Neuronal stem cell (in vitro differentiated cells): ENCODE results near the gene DNAH1.

Experiments
- DNase-seq: peaks from one replicate; pipeline ENCODE4 v3.0.0-alpha.2; 2013; ENCODE audit warnings: low spot score
- H2AFZ ChIP-seq: one replicate; pipeline ENCODE4 v1.6.1; 2013; ENCODE audit warnings: mild to moderate bottlenecking, low read length, inconsistent platforms
- H2AK5ac ChIP-seq: 2 replicates; pipeline ENCODE4 v1.6.1; 2013; ENCODE audit warnings: low read depth, mild to moderate bottlenecking, inconsistent platforms, low read length, moderate library complexity, mixed read lengths
- H2BK120ac ChIP-seq: 2 replicates; pipeline ENCODE4 v1.6.1; 2013; ENCODE audit warnings: low read depth, mild to moderate bottlenecking, inconsistent platforms, low read length, moderate library complexity, mixed read lengths
- H2BK12ac ChIP-seq: one replicate; pipeline ENCODE4 v1.6.1; 2013; ENCODE audit warnings: low read length, inconsistent platforms
- H2BK15ac ChIP-seq: 2 replicates; pipeline ENCODE4 v1.6.1; 2013; ENCODE audit warnings: mild to moderate bottlenecking, low read length, inconsistent platforms, mixed read lengths
- H2BK5ac ChIP-seq: one replicate; pipeline ENCODE4 v1.6.1; 2013; ENCODE audit warnings: inconsistent platforms, mild to moderate bottlenecking, low read length, moderate library complexity
- H3K14ac ChIP-seq: one replicate; pipeline ENCODE4 v1.6.1; 2013; ENCODE audit warnings: low read length, inconsistent platforms
- H3K18ac ChIP-seq: 2 replicates; pipeline ENCODE4 v1.6.1; 2013; ENCODE audit warnings: low read length, inconsistent platforms
- H3K23ac ChIP-seq: 2 replicates; pipeline ENCODE4 v1.6.1; 2013; ENCODE audit warnings: low read depth, mild to moderate bottlenecking, mixed read lengths, low read length, inconsistent platforms; ENCODE audit not compliant: poor library complexity
- H3K27ac ChIP-seq: replicated peaks from 3 replicates; pipeline ENCODE4 v1.5.1; 2013; ENCODE audit warnings: low read length, inconsistent platforms
- H3K27me3 ChIP-seq, 3 experiments: 2 replicates each; pipeline ENCODE4 v1.6.1; 2013; ENCODE audit warnings: low read length in 3 of 3, mild to moderate bottlenecking in 2 of 3, inconsistent platforms in 1 of 3, low read depth in 1 of 3, mixed read lengths in 1 of 3, moderate library complexity in 1 of 3; ENCODE audit not compliant: control insufficient read depth in 3 of 3, insufficient read depth in 3 of 3
- H3K36me3 ChIP-seq, 2 donors: replicated peaks in 1 of 2; 2 replicates each; pipeline ENCODE4 v1.6.1; 2013; ENCODE audit warnings: low read length in 2 of 2; ENCODE audit not compliant: control insufficient read depth in 2 of 2, insufficient read depth in 2 of 2
- H3K4ac ChIP-seq: 2 replicates; pipeline ENCODE4 v1.6.1; 2013; ENCODE audit warnings: inconsistent platforms, mild to moderate bottlenecking, low read length, moderate library complexity
- H3K4me1 ChIP-seq, 2 donors: 1 replicate in 1 of 2; 2 replicates in 1 of 2; pipeline ENCODE4 v1.6.1; 2013; ENCODE audit warnings: low read length in 2 of 2, low read depth in 1 of 2; ENCODE audit not compliant: control insufficient read depth in 2 of 2, insufficient read depth in 1 of 2
- H3K4me2 ChIP-seq: one replicate; pipeline ENCODE4 v1.6.1; 2013; ENCODE audit warnings: mild to moderate bottlenecking, low read length, inconsistent platforms; ENCODE audit not compliant: insufficient read depth, poor library complexity, severe bottlenecking
- H3K4me3 ChIP-seq, 2 donors: 2 replicates each; pipeline ENCODE4 v1.5.1; 2013; ENCODE audit warnings: low read length in 2 of 2, mild to moderate bottlenecking in 2 of 2, inconsistent platforms in 1 of 2, moderate library complexity in 1 of 2
- H3K79me1 ChIP-seq: one replicate; pipeline ENCODE4 v1.6.1; 2013; ENCODE audit warnings: low read depth, mild to moderate bottlenecking, inconsistent platforms, low read length, moderate library complexity
- H3K9ac ChIP-seq: one replicate; pipeline ENCODE4 v1.6.1; 2013; ENCODE audit warnings: mild to moderate bottlenecking, low read depth, low read length, inconsistent platforms; ENCODE audit not compliant: poor library complexity
- H3K9me3 ChIP-seq, 2 donors: replicated peaks in 1 of 2; 2 replicates each; pipeline versions ENCODE3 to v1.6.1; 2013; ENCODE audit warnings: low read length in 2 of 2, mild to moderate bottlenecking in 2 of 2, inconsistent platforms in 1 of 2, low read depth in 1 of 2, mixed read lengths in 1 of 2, moderate library complexity in 1 of 2; ENCODE audit not compliant: control insufficient read depth in 2 of 2, insufficient read depth in 1 of 2
- H4K8ac ChIP-seq: one replicate; pipeline ENCODE4 v1.6.1; 2013; ENCODE audit warnings: low read depth, mild to moderate bottlenecking, inconsistent platforms, low read length, moderate library complexity
- H4K91ac ChIP-seq: one replicate; pipeline ENCODE4 v1.6.1; 2013; ENCODE audit warnings: low read length, low read depth, mild to moderate bottlenecking, inconsistent platforms; ENCODE audit not compliant: poor library complexity
- WGBS, 2 donors: extraction: QIAGEN DNeasy Blood & Tissue Kit; methylation state at CpG; one replicate each; pipeline ENCODE4 v1.1.7; 2013; ENCODE audit warnings: missing lambda C conversion rate in 2 of 2, mixed read lengths in 1 of 2; ENCODE audit not compliant: insufficient read length in 2 of 2, insufficient replicate concordance in 1 of 2; ENCODE audit errors: extremely low coverage in 2 of 2; 5-methylcytosine and 5-hydroxymethylcytosine counted together

DNAH1 gene

DNA sequence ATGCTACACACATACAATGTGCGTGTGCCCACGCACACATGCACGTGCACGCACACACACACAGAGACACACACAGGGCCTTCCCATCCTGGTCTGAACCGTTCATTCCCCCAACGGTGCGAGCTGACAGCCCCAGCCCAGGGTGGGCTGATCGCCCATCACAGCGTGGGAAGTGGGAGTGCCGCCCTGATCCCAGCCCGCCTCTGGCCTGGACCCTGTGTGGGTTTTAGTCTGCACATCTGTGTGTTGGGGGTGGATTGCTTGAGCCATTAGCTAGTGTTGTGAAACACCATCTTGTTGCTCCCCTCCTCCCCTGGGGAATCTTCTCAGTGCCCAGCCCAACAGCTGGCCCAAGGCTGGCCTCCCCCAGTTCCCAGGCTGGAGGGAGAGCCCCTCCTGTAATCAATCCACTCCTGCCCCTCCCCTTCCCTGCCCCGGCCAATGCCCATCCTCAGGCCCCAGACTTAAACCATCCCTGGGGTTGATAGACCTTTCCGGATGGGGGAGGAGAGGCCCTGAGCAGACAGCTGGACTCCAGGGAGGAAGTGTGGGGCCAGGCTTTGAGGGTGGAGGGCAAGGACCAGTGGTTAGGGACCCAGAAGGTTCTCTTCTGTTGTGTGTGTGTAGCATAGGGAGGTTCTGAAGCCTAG is 120.5 kb downstream of the DNAH1 start:
- Histone ChIP-seq H2BK15ac (no peak overlapping the region), H3K14ac (no peak overlapping the region), H3K18ac (peak overlapping the region; percentile 14), H4K91ac (no peak overlapping the region), H3K27me3 (peaks cover 0 to 21% (median 0%) of the 10 kb centered on the region in 3 experiments), H3K23ac (no peak overlapping the region), H3K27ac (no peak overlapping the region), H2AK5ac (no peak overlapping the region), H3K36me3 (no peaks in the 10 kb centered on the region), H3K4me1 (peaks cover 14 to 17% of the 10 kb centered on the region in 2 donors), H2BK5ac (peak overlapping the region; percentile 6), H3K79me1 (no peaks in the 10 kb centered on the region), H2BK12ac (no peak overlapping the region), H3K4me2 (no peak overlapping the region), H2BK120ac (no peak overlapping the region), H3K4me3 (no peak overlapping the region), H3K9ac (no peak overlapping the region), H2AFZ (peak overlapping the region; percentile 17), H4K8ac (no peak overlapping the region), H3K9me3 (no peaks in the 10 kb centered on the region), H3K4ac (no peak overlapping the region)
- no CpG with 5 or more reads among the region's 13 CpGs for WGBS, 2 donors
- no peak for DNase-seq

DNA sequence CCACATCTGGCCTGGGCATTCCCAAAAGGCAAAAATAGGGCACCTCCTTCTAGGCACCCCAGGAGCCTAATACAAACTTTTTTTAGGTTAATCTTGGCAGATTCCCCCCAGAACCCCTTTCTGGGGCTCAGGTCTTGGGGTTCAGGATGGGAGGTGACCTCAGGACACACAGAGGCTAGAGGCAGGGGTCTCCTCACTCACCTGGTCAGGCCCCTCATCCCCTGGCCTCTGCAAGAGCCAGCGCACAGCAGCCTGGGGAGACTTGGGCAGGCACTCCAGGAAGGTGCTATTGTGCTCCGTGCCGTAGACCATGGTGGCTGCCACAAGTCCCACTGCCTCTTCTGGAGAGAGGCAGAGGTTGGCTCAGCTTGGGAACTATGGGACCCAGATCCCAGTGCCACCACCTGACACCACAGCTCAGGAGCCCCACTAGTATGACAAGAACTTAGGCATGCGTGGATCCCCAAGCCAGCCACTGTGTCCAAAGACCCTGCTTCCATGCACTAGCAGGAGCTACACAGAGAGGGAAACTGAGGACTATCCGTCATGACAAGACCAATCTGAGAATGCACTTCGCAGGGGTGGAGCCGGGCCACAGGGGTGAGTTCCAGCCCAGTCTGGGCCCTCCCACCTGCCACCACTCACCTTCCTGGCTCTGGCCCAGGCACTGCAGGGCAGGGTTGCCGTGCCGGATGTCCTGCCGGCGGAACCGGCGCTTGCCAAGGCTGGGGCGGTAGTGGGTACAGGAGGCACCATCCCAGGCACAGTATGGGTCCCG is 121.4 kb downstream of the DNAH1 start:
- Histone ChIP-seq H3K27ac (no peak overlapping the region), H3K4me3 (no peak overlapping the region), H4K91ac (no peak overlapping the region), H3K4me2 (no peak overlapping the region), H2BK5ac (no peak overlapping the region), H3K18ac (no peak overlapping the region), H2BK12ac (no peak overlapping the region), H2AK5ac (peak overlapping the region; percentile 29), H4K8ac (no peak overlapping the region), H2BK120ac (no peak overlapping the region), H3K36me3 (no peaks in the 10 kb centered on the region), H3K4ac (no peak overlapping the region), H3K14ac (no peak overlapping the region), H3K27me3 (peaks cover 0 to 24% (median 0%) of the 10 kb centered on the region in 3 experiments), H2AFZ (no peak overlapping the region), H3K79me1 (no peaks in the 10 kb centered on the region), H3K9ac (no peak overlapping the region), H2BK15ac (no peak overlapping the region), H3K9me3 (no peaks in the 10 kb centered on the region), H3K4me1 (peaks cover 14 to 19% of the 10 kb centered on the region in 2 donors), H3K23ac (peak overlapping the region; percentile 49)
- WGBS, 2 donors, result no CpG with 5 or more reads among the region's 15 CpGs
- no peak for DNase-seq

- Histone ChIP-seq H3K18ac (no peak overlapping the region), H2BK12ac (no peak overlapping the region), H2BK15ac (no peak overlapping the region), H2BK120ac (no peak overlapping the region), H3K9ac (no peak overlapping the region), H3K4ac (no peak overlapping the region), H3K4me3 (no peak overlapping the region), H3K14ac (no peak overlapping the region), H3K9me3 (no peaks in the 10 kb centered on the region), H2AFZ (no peak overlapping the region), H3K4me1 (peaks cover 13 to 16% of the 10 kb centered on the region in 2 donors), H3K36me3 (no peaks in the 10 kb centered on the region), H4K8ac (no peak overlapping the region), H3K27ac (no peak overlapping the region), H2BK5ac (no peak overlapping the region), H2AK5ac (no peak overlapping the region), H3K79me1 (no peaks in the 10 kb centered on the region), H3K27me3 (peaks cover 0 to 29% (median 0%) of the 10 kb centered on the region in 3 experiments), H3K23ac (no peak overlapping the region), H4K91ac (no peak overlapping the region), H3K4me2 (no peak overlapping the region)
- no peak for DNase-seq
- WGBS, 2 donors, result no CpG with 5 or more reads among the region's 6 CpGs
Measured at GRCh38 chr3:52438104-52438376, 121.9 kb downstream of the DNAH1 start.

DNA sequence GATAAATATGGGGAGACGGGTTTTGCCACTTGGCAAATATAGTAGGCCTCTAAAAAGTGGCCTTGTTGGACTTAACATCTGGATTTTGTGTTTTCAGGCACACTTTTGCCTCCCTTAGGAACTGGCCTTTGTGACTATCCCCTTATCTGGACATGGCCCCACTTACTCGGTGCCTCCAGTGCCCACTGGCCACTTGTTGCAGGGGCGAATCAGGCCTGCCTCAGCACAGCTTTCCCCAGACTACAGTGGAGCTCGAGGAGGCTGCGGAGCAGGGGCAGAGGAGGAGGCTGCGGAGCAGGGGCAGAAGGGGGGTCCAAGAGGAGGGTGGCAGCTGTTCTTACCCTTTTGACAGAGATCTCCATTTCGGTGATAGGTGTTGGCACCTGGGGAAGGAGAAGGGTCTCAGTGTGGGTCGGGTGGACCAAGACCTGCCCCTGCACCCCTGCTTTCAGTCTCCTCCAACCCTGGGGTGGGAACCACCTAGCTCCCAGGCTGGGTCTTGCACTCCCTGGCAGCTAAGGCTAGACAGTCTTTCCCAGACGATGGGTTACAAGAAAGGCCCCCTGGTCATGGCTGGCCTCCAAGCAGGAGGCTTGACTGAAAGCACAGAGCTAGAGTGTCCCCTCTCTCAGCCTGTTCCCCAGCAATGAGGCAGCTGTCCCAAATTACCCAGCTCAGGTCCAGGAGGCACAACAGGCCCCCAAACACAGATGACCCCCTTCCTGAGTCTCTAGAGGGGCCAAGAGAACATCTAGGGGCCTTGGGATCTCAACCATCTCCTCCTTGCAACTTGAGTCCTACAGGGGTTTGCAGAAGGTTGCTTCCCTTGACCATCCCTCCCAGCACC is 122.7 kb downstream of the DNAH1 start:
- H3K9ac ChIP-seq, result no peak overlapping the region
- peaks cover 0 to 37% (median 0%) of the 10 kb centered on the region in 3 experiments for H3K27me3 ChIP-seq
- no peak overlapping the region for H2BK5ac ChIP-seq
- H3K4me1 ChIP-seq, result peaks cover 5 to 11% of the 10 kb centered on the region in 2 donors
- no peak overlapping the region for H4K8ac ChIP-seq
- no peak overlapping the region for H2BK12ac ChIP-seq
- no CpG with 5 or more reads among the region's 9 CpGs for WGBS, 2 donors
- no peak overlapping the region for H2AK5ac ChIP-seq
- H3K4ac ChIP-seq, result no peak overlapping the region
- H3K14ac ChIP-seq, result no peak overlapping the region
- H3K18ac ChIP-seq, result no peak overlapping the region
- no peak overlapping the region for H3K4me3 ChIP-seq
- no peaks in the 10 kb centered on the region for H3K9me3 ChIP-seq
- H2AFZ ChIP-seq, result no peak overlapping the region
- no peak overlapping the region for H3K4me2 ChIP-seq
- H3K36me3 ChIP-seq, result no peaks in the 10 kb centered on the region
- H2BK15ac ChIP-seq, result no peak overlapping the region
- no peak for DNase-seq
- no peak overlapping the region for H3K27ac ChIP-seq
- H3K23ac ChIP-seq, result no peak overlapping the region
- no peaks in the 10 kb centered on the region for H3K79me1 ChIP-seq
- H2BK120ac ChIP-seq, result no peak overlapping the region
- no peak overlapping the region for H4K91ac ChIP-seq
